ENCODE measurements around the gene CNTROB.

Gene CNTROB

GRCh38 chr17:7989781-7990655, 58.0 kb downstream of the CNTROB start (continued):
- TF ChIP-seq ZNF324 (tag by site-specific recombination; IDR thresholded peaks at IDR 0.05) = peak; percentile 76; the same call in 1 of the 2 replicates
- TF ChIP-seq ZBTB26 (tag by site-specific recombination; optimal IDR thresholded peaks at IDR 0.05) = peak; percentile 86
- 0 out of 2 replicates have a peak, but pooled peaks have one; percentile 17 for TF ChIP-seq KLF9 (tag by site-specific recombination; IDR thresholded peaks at IDR 0.05; ENCODE audit: low read depth)
- TF ChIP-seq ZNF777 (tag by site-specific recombination; IDR thresholded peaks at IDR 0.05; ENCODE audit: borderline replicate concordance) = peak; percentile 25; the same call in 1 of the 2 replicates
- TF ChIP-seq KLF17 (tag by site-specific recombination; IDR thresholded peaks at IDR 0.05) = peak; percentile 37; the same call in 1 of the 2 replicates
- 0 out of 2 replicates have a peak, but pooled peaks have one; percentile 12 for TF ChIP-seq SP2 (tag by site-specific recombination; IDR thresholded peaks at IDR 0.05)
- TF ChIP-seq ZNF394 (tag by site-specific recombination; IDR thresholded peaks at IDR 0.05; ENCODE audit: borderline replicate concordance) = peak; percentile 60; the same call in 1 of the 2 replicates
- peak; percentile 88 for TF ChIP-seq ZBTB48 (tag by site-specific recombination; IDR thresholded peaks at IDR 0.05)
- TF ChIP-seq ZNF10 (tag by site-specific recombination; IDR thresholded peaks at IDR 0.05) = peak; percentile 54
- peak; percentile 50 for TF ChIP-seq OSR2 (tag by site-specific recombination; IDR thresholded peaks at IDR 0.05)
- no peak; the same call in 1 of the 2 replicates for TF ChIP-seq KLF7 (tag by site-specific recombination; IDR thresholded peaks at IDR 0.05; ENCODE audit: borderline replicate concordance)
- peak; percentile 91 for TF ChIP-seq PATZ1 (tag by site-specific recombination; IDR thresholded peaks at IDR 0.05)
- TF ChIP-seq HIC1 (tag by site-specific recombination; IDR thresholded peaks at IDR 0.05) = peak; percentile 97
- TF ChIP-seq ZNF398 (tag by site-specific recombination; IDR thresholded peaks at IDR 0.05) = peak; percentile 62
- TF ChIP-seq KLF16 (tag by site-specific recombination; IDR thresholded peaks at IDR 0.05) = peak; percentile 82
- no peak for TF ChIP-seq ZNF704 (tag by site-specific recombination; IDR thresholded peaks at IDR 0.05)
- TF ChIP-seq ZNF639 (tag by site-specific recombination; IDR thresholded peaks at IDR 0.05) = peak; percentile 47; the same call in 1 of the 2 replicates
- peak; percentile 48; the same call in 1 of the 2 replicates for TF ChIP-seq ZNF561 (tag by site-specific recombination; IDR thresholded peaks at IDR 0.05; ENCODE audit: borderline replicate concordance)
- no peak for TF ChIP-seq ZNF274 (IDR thresholded peaks at IDR 0.05; ENCODE audit: low read length)
- TF ChIP-seq ZNF274 (tag by site-specific recombination; IDR thresholded peaks at IDR 0.05; ENCODE audit: borderline replicate concordance) = no peak
- 0 out of 2 replicates have a peak, but pooled peaks have one; percentile 53 for TF ChIP-seq PBX3 (CRISPR knock-in tag; IDR thresholded peaks at IDR 0.05)
- peak; percentile 87 for TF ChIP-seq ZBTB17 (tag by site-specific recombination; IDR thresholded peaks at IDR 0.05)
- TF ChIP-seq PRDM1 (tag by site-specific recombination; IDR thresholded peaks at IDR 0.05) = no peak
- TF ChIP-seq SCRT2 (tag by site-specific recombination; IDR thresholded peaks at IDR 0.05) = no peak
- TF ChIP-seq SETDB1 (IDR thresholded peaks at IDR 0.05; ENCODE audit: insufficient read length, low read length) = no peak

Measured in HEK293 (cell line).